HEK293 (cell line): Measurements from ENCODE around the gene SNAP47.

Source experiments
- BCL11A ChIP-seq: fragments of 450-650 bp; formaldehyde crosslinking; IDR thresholded peaks from 2 replicates; pipeline ENCODE4 v1.5.1; 2016; ENCODE audit warnings: low read depth, missing biosample characterization, missing genetic modification characterization
- CTCF ChIP-seq: fragments of 450-650 bp; formaldehyde crosslinking; IDR thresholded peaks from 2 replicates; pipeline ENCODE4 v1.5.1; 2016; ENCODE audit warnings: missing biosample characterization, missing genetic modification characterization
- GLI2 ChIP-seq: fragments of 450-650 bp; formaldehyde crosslinking; IDR thresholded peaks from 2 replicates; pipeline ENCODE4; 2017; ENCODE audit warnings: missing biosample characterization, missing genetic modification characterization, low read depth, borderline replicate concordance
- KLF16 ChIP-seq: fragments of 450-650 bp; formaldehyde crosslinking; IDR thresholded peaks from 2 replicates; pipeline ENCODE4 v1.5.1; 2017; ENCODE audit warnings: missing biosample characterization, missing genetic modification characterization
- PATZ1 ChIP-seq: fragments of 450-650 bp; formaldehyde crosslinking; IDR thresholded peaks from 2 replicates; pipeline ENCODE4 v1.5.1; 2016; ENCODE audit warnings: missing biosample characterization, missing genetic modification characterization
- ZNF114 ChIP-seq: fragments of 450-650 bp; formaldehyde crosslinking; IDR thresholded peaks from 2 replicates; pipeline ENCODE4 v1.5.0; 2017; ENCODE audit warnings: missing biosample characterization, missing genetic modification characterization
- ZNF48 ChIP-seq: fragments of 450-650 bp; formaldehyde crosslinking; IDR thresholded peaks from 2 replicates; pipeline ENCODE4 v1.5.1; 2016; ENCODE audit warnings: missing biosample characterization, missing genetic modification characterization
- ZNF776 ChIP-seq: fragments of 450-650 bp; formaldehyde crosslinking; IDR thresholded peaks from 2 replicates; pipeline ENCODE4 v1.5.0; 2017; ENCODE audit warnings: missing biosample characterization, missing genetic modification characterization, borderline replicate concordance
- ZNF785 ChIP-seq: fragments of 450-650 bp; formaldehyde crosslinking; IDR thresholded peaks from 2 replicates; pipeline ENCODE4 v1.5.1; 2016; ENCODE audit warnings: missing biosample characterization, missing genetic modification characterization

- TF ChIP-seq ZNF776 (tag by site-specific recombination) (no peak), CTCF (tag by site-specific recombination) (no peak), GLI2 (tag by site-specific recombination) (no peak), ZNF785 (tag by site-specific recombination) (no peak), PATZ1 (tag by site-specific recombination) (no peak), ZNF48 (no peak), BCL11A (tag by site-specific recombination) (no peak), ZNF114 (tag by site-specific recombination) (no peak), KLF16 (tag by site-specific recombination) (no peak)
These were observed 55.6 kb downstream of the SNAP47 start for GRCh38 chr1:227790868-227791267.
